ENCODE measurements around the gene IFIT1.

The IFIT1 gene

DNA sequence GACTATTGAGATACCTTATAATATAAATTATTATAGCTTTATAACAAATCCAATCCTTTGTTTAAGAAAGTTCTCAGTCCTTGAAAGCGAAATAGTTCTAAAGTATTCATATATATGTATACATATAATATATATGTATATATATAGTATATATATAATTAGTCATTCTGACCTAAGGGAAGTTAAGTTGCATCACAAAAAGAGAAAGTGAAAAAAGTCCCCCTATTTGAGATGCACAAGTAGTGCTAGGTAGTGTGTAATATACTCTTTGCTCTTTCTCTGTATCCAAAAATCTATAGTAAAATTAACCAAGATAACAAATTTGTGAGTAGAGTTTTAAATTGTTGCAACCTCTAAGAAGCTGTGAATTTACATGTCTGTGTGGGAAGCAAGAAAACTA lies 27.9 kb upstream of the IFIT1 start:
- TF ChIP-seq TEAD4 (IDR thresholded peaks at IDR 0.05) (no peak), TCF12 (IDR thresholded peaks at IDR 0.05; ENCODE audit: low read depth) (no peak), YY1 (IDR thresholded peaks at IDR 0.05; ENCODE audit: low read depth) (no peak), NFIC (IDR thresholded peaks at IDR 0.05) (no peak), EGR1 (IDR thresholded peaks at IDR 0.05) (no peak), FOXM1 (IDR thresholded peaks at IDR 0.05; ENCODE audit: borderline replicate concordance, low read depth) (no peak), RAD21 (IDR thresholded peaks at IDR 0.05; ENCODE audit: low read depth) (no peak), CEBPB (IDR thresholded peaks at IDR 0.05) (no peak), TAF1 (IDR thresholded peaks at IDR 0.05; ENCODE audit: low read depth) (no peak), ZBTB7A (IDR thresholded peaks at IDR 0.05; ENCODE audit: low read depth) (no peak), CREB1 (IDR thresholded peaks at IDR 0.05; ENCODE audit: low read depth) (no peak), EP300 (IDR thresholded peaks at IDR 0.05; ENCODE audit: borderline replicate concordance) (no peak)
- TF ChIP-seq, protein P1, sequence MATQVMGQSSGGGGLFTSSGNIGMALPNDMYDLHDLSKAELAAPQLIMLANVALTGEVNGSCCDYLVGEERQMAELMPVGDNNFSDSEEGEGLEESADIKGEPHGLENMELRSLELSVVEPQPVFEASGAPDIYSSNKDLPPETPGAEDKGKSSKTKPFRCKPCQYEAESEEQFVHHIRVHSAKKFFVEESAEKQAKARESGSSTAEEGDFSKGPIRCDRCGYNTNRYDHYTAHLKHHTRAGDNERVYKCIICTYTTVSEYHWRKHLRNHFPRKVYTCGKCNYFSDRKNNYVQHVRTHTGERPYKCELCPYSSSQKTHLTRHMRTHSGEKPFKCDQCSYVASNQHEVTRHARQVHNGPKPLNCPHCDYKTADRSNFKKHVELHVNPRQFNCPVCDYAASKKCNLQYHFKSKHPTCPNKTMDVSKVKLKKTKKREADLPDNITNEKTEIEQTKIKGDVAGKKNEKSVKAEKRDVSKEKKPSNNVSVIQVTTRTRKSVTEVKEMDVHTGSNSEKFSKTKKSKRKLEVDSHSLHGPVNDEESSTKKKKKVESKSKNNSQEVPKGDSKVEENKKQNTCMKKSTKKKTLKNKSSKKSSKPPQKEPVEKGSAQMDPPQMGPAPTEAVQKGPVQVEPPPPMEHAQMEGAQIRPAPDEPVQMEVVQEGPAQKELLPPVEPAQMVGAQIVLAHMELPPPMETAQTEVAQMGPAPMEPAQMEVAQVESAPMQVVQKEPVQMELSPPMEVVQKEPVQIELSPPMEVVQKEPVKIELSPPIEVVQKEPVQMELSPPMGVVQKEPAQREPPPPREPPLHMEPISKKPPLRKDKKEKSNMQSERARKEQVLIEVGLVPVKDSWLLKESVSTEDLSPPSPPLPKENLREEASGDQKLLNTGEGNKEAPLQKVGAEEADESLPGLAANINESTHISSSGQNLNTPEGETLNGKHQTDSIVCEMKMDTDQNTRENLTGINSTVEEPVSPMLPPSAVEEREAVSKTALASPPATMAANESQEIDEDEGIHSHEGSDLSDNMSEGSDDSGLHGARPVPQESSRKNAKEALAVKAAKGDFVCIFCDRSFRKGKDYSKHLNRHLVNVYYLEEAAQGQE (IDR thresholded peaks at IDR 0.05; ENCODE audit: low read depth): no peak
- TF ChIP-seq, protein P2, sequence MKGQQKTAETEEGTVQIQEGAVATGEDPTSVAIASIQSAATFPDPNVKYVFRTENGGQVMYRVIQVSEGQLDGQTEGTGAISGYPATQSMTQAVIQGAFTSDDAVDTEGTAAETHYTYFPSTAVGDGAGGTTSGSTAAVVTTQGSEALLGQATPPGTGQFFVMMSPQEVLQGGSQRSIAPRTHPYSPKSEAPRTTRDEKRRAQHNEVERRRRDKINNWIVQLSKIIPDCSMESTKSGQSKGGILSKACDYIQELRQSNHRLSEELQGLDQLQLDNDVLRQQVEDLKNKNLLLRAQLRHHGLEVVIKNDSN (IDR thresholded peaks at IDR 0.05): no peak
- TF ChIP-seq, protein P3, sequence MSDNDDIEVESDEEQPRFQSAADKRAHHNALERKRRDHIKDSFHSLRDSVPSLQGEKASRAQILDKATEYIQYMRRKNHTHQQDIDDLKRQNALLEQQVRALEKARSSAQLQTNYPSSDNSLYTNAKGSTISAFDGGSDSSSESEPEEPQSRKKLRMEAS (IDR thresholded peaks at IDR 0.05): no peak

DNA sequence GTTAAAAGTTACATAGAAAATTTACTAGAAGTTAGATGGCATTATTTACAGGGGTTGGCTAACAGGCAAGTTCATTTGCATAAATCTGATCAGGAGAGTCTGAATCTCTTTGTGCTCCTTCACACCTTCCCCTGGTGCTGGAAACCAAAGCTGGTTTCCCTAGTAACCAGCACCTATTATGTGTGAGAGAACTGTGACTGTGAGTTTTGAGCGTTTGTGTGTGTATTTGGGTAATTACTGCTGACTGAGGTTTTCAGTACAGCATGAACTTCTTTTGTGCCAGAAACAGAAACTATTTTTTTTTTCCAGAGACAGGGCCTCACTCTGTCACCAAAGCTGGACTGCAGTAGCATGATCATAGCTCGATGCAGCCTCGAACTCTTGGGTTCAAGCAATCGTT lies 24.9 kb upstream of the IFIT1 start:
- TF ChIP-seq ZBTB7A (IDR thresholded peaks at IDR 0.05; ENCODE audit: low read depth) (no peak), YY1 (IDR thresholded peaks at IDR 0.05; ENCODE audit: low read depth) (no peak), EGR1 (IDR thresholded peaks at IDR 0.05) (no peak), CEBPB (IDR thresholded peaks at IDR 0.05) (no peak), TEAD4 (IDR thresholded peaks at IDR 0.05) (no peak), TAF1 (IDR thresholded peaks at IDR 0.05; ENCODE audit: low read depth) (no peak), NFIC (IDR thresholded peaks at IDR 0.05) (no peak), RAD21 (IDR thresholded peaks at IDR 0.05; ENCODE audit: low read depth) (no peak), TCF12 (IDR thresholded peaks at IDR 0.05; ENCODE audit: low read depth) (no peak), CREB1 (IDR thresholded peaks at IDR 0.05; ENCODE audit: low read depth) (no peak), EP300 (IDR thresholded peaks at IDR 0.05; ENCODE audit: borderline replicate concordance) (no peak), FOXM1 (IDR thresholded peaks at IDR 0.05; ENCODE audit: borderline replicate concordance, low read depth) (no peak)
- TF ChIP-seq, protein P2 (IDR thresholded peaks at IDR 0.05): no peak
- TF ChIP-seq, protein P3 (IDR thresholded peaks at IDR 0.05): no peak
- TF ChIP-seq, protein P1 (IDR thresholded peaks at IDR 0.05; ENCODE audit: low read depth): no peak

DNA sequence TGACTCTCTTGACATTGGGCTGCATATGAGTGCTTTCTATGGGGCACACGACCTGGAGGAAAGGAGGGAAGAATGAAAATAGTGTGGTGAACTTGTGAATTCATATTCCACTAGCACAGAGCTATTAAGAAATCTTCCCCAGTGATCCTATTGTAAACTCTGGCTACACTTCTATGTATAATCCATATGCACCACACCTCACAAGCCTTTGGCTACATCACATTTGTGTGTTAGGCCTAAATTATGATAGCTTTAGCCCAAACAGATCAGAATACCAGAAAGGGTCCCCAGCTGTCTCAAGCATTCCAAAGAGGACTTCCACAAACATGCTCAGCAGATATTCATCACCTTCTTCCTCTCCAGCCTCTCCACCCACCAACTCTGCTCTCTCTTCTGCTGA lies 24.3 kb upstream of the IFIT1 start:
- TF ChIP-seq YY1 (IDR thresholded peaks at IDR 0.05; ENCODE audit: low read depth) (no peak), TAF1 (IDR thresholded peaks at IDR 0.05; ENCODE audit: low read depth) (no peak), NFIC (IDR thresholded peaks at IDR 0.05) (no peak), CEBPB (IDR thresholded peaks at IDR 0.05) (no peak), TEAD4 (IDR thresholded peaks at IDR 0.05) (no peak), EGR1 (IDR thresholded peaks at IDR 0.05) (no peak), ZBTB7A (IDR thresholded peaks at IDR 0.05; ENCODE audit: low read depth) (no peak), EP300 (IDR thresholded peaks at IDR 0.05; ENCODE audit: borderline replicate concordance) (no peak), TCF12 (IDR thresholded peaks at IDR 0.05; ENCODE audit: low read depth) (no peak), FOXM1 (IDR thresholded peaks at IDR 0.05; ENCODE audit: borderline replicate concordance, low read depth) (no peak), CREB1 (IDR thresholded peaks at IDR 0.05; ENCODE audit: low read depth) (no peak)
- TF ChIP-seq, protein P2 (IDR thresholded peaks at IDR 0.05): no peak
- TF ChIP-seq, protein P3 (IDR thresholded peaks at IDR 0.05): no peak

DNA sequence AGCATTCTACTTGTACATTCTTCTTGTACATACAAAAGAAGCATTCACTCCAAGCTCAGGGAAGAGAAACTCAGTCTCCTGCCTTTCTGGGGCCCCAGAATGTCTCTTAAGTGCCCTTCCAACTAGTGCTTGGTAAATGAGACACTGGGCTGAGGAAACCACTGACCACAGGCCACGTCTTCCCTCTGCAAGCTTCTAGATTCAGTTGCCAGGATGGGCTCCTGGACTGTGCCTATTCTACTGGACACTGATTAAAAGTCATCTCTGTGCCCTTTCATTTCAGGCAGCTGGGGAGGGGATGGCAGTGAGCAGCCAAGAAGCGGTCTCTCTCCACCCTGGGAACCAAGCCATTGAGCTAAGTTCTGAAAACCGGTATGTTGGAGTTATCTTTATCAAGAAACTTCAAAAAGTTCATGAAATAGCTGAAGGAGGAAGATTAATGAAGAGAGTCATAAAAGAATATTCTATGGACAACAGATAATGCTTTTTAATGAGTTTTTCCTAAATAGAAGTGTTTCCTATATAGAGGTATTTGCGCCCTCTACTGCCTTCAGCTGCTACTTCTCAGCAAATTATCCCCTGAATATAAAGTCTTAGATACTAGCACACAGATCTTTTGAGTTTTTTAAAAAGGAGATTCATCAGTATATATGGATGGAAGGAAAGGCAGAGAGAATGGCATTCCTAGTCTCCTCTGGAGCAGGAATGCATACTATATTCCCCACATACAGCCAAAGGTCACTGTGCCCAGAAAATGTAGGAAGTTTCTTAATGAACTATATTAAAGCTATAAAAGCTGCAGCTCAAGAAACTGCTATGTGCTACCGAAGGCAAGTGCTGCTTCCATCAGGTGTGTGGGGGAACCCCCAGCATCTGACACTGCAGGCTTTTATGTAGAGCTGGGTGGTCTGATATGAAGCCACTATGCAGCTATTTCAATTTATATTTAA lies 23.0 kb upstream of the IFIT1 start:
- peak; percentile 87 for TF ChIP-seq RAD21 (IDR thresholded peaks at IDR 0.05; ENCODE audit: low read depth)
- no peak for TF ChIP-seq NFIC (IDR thresholded peaks at IDR 0.05)

DNA sequence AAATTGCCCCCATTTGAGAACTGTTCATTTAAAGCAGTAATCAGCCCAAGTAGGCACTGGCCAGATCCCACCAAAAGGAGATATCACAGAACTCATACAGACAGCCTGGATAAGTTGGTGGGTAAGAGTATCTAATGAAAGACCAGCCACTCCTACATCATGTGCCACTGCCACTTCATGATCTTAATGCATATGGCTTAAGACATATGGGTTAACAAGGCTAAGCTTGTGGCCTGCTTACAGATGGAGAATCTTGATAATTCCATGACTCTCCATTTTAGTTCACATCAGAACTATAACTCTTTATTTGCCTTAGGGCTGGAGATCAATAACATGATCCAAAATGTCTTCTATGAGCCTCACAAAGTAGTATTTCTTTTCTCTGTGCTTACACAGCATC lies 21.3 kb upstream of the IFIT1 start:
- TF ChIP-seq, protein P3 (IDR thresholded peaks at IDR 0.05): no peak
- TF ChIP-seq, protein P1 (IDR thresholded peaks at IDR 0.05; ENCODE audit: low read depth): no peak
- TF ChIP-seq NFIC (IDR thresholded peaks at IDR 0.05) (no peak), EGR1 (IDR thresholded peaks at IDR 0.05) (no peak), RAD21 (IDR thresholded peaks at IDR 0.05; ENCODE audit: low read depth) (no peak)
